Stimulated activated CD4-positive, alpha-beta T cell treated with anti-CD3 and anti-CD28 coated beads, Interleukin-1b, Interleukin-23, amount 100 ng/mL, for 1 hour (primary cell): Measurements from ENCODE around the gene ZNF827.
"Not testable (repeated sequence)": the region's sequence is repeated elsewhere in the genome, so short reads cannot be mapped to it uniquely, and the experiment has no call there.

Experiments used
- DNase-seq, 2 donors: peaks; one replicate each; pipeline ENCODE4 v3.0.0-alpha.2; 2020; ENCODE audit warnings: low read depth in 2 of 2

Gene ZNF827

GRCh38 chr4:145863191-145863590, 75.4 kb downstream of the ZNF827 start:
- DNase-seq = no peak

DNA sequence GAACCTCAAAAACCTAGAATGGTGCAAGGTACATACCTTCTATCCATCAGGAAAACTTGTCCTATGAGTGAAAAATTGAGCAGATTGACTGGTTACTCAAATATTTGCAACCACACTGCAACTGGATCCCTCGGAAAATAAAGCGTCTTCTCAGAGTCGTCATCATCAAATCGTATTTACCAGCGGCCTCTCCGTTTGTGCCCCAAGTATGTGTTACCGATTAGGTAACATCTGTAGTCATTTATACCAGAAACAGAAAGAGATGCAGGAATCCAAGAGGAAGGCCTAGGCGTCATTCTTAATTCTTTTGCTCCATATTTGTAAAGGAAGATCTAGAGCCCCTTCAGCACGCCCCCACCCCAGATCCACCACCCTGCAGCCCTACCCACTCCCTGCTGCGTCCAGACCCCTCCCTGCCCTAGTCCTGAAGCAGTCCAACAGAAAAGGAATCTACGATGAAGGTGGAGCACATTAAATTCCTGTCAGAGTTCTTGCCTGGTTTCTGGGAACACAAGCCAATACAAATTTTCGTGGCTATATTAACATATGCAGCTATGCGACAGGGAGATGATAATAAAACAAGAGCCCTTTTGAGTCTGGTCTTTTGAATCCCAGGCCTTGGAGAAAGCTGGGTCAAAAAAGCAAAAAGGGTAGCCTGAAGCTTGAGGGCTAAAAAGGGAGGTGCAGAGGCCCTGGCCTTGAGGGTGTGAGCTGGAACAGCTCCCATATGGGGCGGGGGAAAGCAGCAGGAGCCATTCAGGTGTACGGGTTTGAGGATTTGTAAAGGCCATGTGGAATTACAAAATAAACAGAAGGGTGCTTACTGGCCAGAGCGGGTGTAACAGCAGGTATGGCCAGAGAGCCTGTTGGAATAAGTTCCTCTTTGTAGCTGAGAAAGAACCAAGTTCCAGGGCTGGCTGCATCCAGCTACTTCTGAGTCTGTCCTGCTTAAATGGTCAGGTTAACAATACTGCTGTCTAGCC, 77.0 kb downstream of the ZNF827 start:
- no peak for DNase-seq

DNA sequence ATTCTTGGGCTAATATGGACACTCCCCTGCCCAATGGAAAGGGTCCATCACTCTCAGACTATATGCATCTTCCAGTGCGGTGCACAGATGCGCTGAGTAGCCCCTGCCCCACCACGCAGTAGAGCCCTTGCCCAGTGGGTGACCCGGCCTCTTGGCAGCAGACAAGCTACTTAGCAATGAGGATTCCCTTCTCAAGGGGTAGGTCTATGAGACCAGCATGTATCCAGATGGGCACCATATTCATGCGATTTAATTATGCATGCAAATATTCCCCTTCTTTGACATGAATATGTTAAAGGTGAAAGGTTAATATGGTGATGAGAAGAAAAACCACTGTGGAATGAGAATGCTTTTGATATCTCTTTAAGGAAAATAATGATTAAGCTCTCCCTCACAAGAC, 77.7 kb downstream of the ZNF827 start:
- no peak for DNase-seq

DNA sequence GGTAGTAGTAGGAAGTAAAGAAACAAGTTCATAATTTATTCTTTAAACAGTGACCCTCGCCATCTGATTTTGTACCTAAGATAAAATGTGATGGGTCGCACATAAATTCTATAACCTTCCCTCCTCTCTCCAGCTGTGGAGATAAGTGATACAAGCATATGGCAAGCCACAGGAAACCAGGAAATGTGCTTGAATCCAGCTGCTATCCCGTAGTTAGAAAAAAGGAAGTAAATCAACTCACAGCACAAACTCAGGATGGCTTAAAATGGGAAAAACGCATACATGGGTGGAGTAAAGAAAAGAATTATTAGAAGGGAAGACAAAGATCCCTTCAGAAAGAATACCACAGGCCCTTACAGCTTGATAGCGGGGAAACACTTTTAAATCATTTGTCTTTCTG, 78.2 kb downstream of the ZNF827 start:
- no peak for DNase-seq

GRCh38 chr4:145859926-145860325, 78.7 kb downstream of the ZNF827 start:
- DNase-seq = no peak

DNA sequence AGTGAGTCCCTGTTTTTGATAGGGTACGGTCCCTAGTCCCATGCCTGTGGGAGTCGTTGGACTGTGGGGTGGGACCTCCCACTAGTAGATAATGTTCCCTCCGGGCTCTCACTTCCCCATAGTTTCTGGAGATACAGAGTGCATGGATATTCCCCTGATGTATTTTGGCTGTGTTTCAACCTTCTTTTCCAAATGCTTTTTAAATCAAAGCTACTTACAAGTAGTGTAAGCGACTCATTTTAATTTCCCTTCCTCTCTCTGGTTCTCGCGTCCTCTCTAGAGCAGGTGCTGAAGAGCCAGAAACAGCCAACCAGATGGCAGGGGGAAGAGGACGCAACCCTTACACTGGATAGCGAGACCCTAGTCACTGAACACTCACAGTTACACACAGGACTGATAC, 79.2 kb downstream of the ZNF827 start:
- no peak for DNase-seq

GRCh38 chr4:145852256-145852839, 86.3 kb downstream of the ZNF827 start:
- DNase-seq = no peak

GRCh38 chr4:145851511-145852201, 87.0 kb downstream of the ZNF827 start:
- no peak for DNase-seq

DNA sequence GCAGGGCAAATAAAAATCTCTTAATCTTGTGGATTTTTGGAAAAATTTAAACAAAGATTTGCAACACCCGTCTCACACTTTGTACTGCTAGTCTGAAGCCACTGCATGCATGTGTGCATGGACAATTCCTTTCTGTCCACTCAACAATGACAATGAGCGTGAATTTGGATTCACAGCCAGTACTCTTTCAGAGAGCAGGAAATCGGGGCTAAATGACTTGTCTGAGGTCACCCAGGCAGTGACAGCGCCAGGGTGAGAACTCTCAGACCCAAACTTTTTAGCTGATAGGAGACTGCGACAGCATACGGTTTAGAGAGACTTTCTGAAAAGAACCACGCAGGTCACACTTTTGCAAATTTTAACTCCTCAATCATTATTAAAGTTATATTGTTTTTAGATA, 90.9 kb downstream of the ZNF827 start:
- no peak for DNase-seq

DNA sequence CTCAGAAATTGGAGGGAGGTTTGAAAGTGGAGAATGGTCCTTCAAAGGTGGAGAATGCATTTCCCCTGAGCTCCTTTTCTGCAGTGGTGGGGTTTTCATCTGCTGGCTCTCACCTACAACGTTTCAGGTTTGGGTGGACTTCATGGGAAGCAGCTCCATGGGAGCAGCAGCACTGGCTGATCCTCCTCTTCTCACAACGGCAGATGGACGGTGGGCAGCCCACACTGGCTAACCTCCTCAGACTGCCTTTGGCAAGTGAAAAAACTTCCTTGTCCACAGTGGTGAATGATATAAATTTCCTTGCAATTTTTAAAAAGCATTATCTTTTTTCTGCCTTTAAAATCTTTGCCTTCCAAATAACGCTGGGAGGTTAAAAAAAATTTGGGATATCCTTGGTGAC, 93.5 kb downstream of the ZNF827 start:
- DNase-seq = no peak

GRCh38 chr4:145843639-145844038, 95.0 kb downstream of the ZNF827 start:
- DNase-seq = no peak

DNA sequence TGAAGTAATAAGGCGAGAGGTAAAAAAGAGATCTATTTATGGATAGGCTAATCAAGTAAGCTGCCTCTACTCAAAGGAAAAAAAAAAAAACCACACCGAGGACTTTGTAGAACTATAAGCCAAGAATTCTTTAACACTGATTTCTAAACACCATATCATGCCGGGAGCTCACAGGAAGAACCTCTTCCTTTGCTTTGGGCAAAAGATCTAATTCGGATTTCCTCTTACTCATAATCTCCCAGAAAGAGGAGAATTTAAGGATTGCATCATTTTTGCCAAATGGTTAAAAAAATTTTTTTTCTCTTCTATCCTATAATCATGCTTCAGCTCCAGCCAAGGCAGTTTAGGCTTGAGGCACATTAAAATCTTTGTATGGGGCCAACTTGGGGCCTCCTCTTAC, 95.5 kb downstream of the ZNF827 start:
- no peak for DNase-seq

DNA sequence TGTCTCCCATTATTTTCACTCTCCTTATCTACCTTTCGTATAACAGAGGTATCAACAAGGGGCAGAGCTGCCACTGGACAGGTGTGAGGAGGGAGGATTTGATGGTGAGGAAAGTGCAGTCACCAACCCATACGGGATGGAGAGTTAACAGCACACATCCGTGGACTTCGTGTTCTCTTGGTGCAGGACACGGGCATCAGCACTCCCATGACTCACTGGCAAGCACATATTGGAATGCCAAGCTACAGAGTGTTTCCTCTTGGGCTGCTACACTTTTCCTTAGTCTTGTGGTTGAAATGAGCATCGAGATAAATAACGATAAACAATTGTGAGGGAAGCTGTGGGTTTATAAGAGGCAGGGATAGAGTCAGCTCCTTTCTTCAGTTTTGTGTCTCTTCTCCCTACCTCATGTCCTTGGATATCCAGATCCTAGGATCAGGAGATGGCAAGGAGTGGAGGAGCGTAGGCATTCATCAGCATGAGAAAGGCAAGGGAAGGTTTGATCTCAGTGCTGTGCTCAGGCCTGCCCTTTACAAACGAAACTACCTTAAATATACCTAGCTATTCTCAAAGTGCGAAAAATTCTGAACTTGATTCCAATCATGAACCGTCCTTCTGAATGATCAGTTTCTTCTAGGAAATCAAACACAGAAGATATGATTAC, 96.3 kb downstream of the ZNF827 start:
- no peak for DNase-seq

DNA sequence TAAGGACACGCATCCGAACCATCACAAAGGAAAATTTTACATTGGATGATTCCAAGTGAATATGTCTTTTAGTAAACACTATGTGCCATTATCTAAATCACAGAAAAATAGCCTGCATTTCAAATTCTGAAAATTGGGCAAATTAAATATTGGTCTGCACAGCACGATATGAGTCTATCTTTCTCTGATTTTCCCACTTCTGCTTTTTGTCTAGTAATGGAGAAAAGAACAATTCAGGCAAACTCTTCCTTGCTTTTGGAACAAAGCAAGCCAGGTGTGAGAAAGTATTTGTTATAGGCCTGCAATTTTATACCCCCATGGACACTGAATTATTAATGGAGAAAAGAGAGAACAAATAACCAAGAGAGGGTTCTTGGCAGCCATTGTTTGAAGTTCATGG, 97.8 kb downstream of the ZNF827 start:
- DNase-seq = no peak

- no peak for DNase-seq
Measured at GRCh38 chr4:145840162-145840768, 98.4 kb downstream of the ZNF827 start.

- no peak for DNase-seq
Measured at GRCh38 chr4:145839151-145839550, 99.5 kb downstream of the ZNF827 start.

DNA sequence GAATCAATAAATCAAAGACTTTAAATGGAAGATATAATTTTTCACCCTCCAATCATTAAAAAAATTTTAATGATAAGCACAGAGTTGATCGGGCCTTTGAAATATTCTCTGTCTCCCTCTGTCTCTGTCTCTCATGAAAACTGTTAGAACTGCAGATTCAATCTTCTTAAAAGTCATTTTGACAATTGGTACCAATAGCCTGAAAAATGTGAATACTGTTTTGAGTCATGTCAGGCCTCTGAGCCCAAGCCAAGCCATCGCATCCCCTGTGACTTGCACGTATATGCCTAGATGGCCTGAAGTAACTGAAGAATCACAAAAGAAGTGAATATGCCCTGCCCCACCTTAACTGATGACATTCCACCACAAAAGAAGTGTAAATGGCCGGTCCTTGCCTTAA, 106.2 kb downstream of the ZNF827 start:
- DNase-seq = not testable (repeated sequence)

GRCh38 chr4:145830699-145831098, 107.9 kb downstream of the ZNF827 start:
- no peak for DNase-seq

GRCh38 chr4:145829629-145830395, 108.8 kb downstream of the ZNF827 start:
- DNase-seq = no peak

DNA sequence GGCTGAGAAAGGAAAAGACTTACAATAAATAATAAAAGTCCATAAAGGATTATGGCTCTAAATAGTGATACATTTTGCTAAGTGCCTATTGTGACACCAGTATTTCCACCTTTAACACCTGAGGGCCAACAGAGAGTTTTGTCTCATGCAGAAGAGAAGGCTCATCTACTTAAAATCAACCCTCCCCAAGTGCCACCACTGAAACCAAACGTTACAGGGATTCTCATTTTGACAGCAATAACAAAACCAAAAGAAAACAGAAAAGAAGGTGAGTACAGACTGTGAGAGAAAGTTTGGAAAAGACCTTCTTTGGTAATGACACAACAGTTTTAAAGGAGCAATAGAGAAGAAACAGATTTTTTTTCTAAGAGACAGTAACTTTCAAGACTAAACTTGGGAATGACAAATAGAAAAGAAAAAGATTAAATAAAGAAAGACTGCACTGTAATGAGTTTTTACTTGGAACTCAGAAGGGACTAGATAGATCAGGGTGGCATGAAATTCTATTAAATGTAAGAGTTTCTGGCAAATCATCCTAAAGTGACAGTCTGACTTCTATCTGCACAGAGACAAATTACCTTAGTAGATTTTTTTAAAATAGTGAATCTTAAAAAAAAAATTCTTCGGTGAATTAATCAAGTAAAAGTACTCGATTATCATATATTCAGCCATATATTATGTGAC, 109.7 kb downstream of the ZNF827 start:
- DNase-seq = no peak
